Epidermal melanocyte (primary cell): ENCODE measurements around the gene ZNF280A.

Source experiments
- DNase-seq: peaks from one replicate; pipeline ENCODE4 v3.0.0; 2011; ENCODE audit warnings: low spot score; ENCODE audit not compliant: insufficient read length

ZNF280A gene, protein sequence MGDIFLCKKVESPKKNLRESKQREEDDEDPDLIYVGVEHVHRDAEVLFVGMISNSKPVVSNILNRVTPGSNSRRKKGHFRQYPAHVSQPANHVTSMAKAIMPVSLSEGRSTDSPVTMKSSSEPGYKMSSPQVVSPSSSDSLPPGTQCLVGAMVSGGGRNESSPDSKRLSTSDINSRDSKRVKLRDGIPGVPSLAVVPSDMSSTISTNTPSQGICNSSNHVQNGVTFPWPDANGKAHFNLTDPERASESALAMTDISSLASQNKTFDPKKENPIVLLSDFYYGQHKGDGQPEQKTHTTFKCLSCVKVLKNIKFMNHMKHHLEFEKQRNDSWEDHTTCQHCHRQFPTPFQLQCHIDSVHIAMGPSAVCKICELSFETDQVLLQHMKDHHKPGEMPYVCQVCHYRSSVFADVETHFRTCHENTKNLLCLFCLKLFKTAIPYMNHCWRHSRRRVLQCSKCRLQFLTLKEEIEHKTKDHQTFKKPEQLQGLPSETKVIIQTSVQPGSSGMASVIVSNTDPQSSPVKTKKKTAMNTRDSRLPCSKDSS

DNA sequence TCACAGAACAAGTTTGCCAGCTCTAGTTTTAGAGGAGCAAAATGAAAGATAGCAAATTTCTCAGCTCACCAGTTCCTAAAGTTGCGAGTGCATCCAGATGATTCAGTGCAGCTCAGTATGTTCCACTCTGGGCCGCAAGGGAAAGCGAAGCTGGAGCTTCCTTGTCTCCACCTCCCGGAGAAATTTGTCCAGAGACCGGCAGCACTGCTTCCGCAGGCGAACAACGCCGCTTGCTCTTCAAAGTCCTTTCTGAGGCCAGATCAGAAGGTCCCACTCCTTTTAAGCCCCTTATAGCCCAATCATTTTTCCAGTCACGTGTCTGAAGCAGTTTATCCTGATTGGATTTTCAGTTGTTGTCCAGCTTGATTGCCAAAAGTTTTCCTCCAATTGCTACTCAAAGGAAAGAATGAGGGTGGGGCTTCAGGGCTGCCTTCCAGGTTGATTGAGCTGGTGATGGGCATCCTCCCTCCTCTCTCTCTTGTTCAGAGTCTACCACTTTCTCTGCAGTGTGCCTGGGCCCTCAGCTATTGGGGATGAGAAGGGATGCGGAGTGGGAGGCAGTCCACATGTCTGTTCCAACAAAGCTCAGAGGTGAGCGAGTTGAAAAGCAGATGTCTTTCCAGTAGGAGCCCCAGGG is at the start of gene ZNF280A:
Gene ZNF280A (minus strand): TSS at position 251 of the 637 bp plus-strand sequence. CDS start 4,640 bp downstream, outside the sequence.
- no peak for DNase-seq

DNA sequence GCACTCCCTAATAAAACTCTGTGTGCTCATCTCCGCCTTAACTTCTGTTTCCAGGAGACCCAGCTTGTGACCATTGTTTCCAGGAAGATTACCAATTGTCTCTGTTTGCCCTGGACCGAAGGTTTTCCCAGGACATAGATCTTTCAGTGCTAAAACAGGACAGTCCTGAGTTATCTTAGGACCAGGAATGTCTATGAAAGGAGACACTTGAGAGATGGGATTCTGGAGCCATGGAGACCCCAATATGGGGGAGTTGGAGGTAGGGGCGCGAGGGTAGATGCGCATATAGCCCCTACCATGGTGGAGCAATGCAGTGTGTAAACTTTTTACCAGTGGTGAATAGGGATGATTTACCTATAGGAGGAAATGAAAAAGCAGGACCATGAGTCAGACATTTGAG is 49.1 kb upstream of the ZNF280A start:
- DNase-seq: no peak

DNA sequence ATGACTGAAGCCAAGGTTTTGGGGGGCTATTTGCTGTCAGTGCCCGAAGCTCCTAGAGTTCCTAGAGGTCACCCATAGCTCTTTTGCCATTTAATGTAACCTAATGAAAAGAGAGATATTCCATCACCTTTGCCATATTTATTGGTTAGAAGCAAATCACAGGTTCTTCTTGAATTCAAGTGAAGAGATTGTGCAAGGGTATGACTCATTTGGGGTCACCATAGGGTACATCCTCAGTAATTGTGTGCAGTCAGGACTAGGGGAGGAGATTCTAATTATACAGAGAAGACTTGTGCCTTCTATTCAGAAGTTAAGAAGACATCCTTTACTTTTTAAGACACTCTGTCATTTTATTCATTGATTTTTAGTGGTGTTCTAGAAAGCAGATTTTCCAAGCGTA is 45.9 kb upstream of the ZNF280A start:
- DNase-seq: no peak

DNA sequence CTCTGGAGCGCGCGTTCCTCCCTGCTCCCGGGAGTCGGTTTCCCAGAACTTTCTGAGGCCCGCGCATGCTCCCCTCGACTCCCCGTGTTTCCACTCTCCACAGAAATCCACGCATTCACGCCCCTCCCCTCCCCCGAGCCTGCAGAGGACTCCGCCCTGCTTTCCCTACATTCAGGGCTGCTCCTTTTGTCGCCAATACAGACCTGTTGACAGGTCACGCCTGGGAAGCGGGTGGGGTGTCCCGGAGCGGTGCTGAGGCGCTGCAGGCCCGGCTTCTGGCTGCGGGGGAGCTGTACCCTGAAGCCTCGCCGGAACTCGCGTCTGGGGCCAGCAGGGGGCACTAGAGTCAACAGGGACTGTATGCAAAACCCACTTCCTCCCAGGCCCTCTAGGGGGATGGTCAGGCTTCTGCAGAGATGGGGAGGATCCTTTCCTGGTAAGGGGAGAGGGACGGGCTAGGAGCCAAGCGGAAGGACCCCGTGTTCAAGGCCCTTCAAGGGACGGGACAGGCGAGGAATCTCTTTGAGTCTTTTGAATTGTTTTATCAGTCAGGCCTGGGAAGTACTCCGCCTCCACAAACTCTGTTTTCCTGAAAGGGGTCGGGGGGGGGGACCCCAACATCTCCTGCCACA is 39.0 kb upstream of the ZNF280A start, which contains the start of gene PRAME:
Gene PRAME (minus strand): TSS at position 294 of the 632 bp plus-strand sequence. CDS start 2,433 bp downstream, outside the sequence.
- no peak for DNase-seq

DNA sequence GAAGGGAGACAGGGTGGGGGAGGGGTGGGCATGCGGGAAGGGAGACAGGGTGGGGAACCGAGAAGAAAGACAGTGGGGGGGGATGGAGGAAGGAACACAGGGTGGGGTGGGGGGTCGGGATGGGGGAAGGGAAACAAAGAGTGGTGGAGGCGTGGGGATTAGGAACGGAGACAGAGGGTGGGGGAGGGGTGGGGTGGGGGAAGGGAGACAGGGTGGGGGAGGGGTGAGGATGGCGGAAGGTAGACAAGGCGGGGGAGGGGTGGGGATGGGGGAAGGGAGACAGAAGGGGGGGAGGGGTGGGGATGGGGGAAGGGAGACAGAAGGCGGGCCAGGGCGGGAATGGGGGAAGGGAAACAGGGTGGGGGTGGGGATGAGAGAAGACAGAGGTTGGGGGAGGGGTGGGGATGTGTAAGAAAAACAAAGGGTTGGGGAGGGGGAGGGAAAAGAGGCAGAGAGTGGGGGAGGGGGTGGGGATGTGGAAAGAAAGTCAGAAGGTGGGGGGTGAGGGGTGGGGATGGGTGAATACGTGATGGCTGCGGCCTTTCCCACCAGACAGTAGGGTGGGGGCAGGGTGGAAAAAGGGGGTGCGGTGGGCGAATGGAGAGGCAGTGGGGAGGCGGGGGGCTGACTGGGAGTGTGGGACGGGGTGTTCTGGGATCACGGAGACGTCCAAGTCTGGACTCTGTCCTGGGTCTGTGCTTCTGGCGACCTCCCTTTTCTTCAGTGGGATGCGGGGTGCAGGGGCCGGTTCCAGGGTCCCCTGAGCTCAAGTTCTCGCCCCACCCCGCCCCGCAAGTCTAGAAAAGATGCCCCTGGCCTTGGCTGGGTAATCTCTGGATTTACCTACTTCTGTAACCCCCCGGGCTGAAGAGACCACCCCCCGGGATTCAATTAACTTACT is 38.3 kb upstream of the ZNF280A start:
- no peak for DNase-seq

DNA sequence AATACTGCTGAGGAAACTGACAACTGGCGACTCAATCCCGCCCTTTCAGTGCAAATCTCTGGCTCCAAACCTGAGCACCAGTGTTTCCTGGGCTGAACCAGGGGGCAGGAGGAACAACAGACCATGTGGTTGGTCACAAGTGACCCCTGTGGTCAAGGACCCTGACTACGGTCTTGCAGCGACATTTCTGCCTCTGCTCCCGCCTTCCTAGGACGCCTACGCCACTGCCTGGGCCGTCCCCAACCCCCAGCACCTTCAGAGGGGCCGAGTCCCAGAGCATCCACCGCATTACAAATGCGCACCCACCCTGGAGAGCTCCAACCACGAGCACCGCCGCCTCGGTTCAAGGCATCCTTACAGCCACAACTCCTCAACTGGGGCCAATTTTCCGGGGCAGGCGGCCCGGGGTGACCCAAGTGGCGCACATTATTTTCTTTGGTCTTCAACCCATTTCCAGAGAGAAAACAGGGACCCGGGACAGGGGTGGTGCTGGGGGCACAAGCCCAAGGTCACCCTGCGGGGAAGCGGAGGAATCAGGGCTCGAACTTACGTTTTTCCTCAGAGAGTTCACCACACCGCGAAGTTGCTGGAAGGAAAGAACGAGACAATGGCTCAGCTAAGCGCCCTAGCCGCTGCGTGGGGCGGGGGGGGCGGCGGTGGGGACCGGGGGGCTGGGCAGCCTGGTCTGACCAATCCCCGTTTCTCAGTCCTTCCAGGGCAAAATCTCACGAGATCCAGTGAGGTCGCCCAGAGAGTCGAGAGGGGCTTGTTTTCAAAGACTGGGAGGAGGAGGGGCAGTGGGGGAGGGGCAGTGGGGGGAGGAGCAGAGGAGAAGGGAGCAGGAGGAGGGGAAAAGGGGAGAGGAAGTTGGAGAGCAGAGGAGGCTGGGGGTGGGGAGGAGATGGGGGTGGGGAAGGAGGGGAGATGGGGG is 37.2 kb upstream of the ZNF280A start:
- DNase-seq: no peak

DNA sequence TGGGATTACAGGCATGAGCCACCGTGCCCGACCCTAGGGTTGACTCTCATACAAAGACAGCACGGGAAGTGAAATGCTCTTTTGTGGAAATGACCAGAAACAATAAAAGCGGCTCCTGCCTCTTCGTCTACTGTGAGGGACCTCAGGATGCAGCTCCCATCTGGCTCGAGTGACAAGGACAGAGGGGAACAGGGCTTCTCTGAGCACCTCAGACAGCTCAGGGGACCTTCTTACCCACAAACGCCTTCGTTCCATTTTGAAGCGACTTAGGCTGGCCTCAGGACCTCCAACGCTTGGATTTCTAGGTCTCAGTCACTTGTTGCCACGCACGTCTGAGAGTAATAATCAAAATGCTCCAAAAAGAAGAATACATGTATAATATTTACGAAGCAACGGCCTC is 36.5 kb upstream of the ZNF280A start:
- DNase-seq: no peak

DNA sequence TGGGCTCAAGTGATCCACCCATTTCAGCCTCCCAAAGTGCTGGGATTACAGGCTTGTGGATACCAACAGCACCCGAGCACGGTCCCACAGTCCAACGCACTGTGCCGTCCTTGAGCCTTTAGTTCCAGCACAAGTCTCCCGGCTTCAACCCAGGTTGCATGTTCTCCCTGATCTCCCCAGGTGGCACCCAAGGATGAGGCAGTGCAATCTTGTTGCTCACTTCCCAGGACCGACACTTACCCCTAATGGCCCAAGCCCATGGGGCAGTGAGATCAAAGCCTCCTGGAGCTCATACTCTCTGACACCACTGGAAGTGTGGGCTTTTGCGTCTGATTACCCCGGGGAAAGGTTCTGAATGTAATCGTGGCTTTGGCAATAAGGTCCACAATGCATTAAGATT is 35.5 kb upstream of the ZNF280A start:
- DNase-seq: no peak

DNA sequence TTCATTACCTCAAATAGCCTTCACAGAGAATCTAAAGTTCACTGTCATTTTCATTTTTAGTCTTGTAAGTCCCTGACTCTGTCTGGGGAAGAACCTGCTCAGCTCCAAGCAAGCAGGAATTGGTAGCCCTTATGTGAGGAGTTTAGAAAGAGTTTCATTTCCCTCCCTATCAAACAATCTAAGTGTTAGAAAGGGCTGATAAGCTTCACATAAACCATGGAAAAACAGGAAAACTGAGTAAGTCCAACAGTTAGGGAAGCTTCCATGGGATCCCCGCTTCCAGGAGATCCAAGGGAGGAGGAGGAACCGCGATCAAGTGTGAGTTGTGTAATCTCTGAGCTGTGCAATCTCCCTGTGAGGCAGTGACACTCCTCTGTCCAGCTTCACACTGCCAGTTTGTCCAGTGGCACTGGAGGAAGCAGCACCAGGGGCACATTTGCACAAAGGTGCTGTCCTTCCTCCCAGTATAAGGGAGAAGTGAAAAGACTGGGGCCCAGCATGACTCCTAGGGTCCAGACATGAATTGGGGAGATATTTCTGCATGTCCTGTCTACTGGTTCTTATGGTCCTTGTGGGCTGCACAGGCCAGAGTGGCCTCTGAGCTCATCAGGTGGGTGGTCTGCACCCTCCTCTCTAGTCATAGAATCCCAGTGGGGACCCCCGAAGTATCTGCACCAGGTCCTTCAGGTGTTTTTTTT is 34.7 kb upstream of the ZNF280A start:
- no peak for DNase-seq

DNA sequence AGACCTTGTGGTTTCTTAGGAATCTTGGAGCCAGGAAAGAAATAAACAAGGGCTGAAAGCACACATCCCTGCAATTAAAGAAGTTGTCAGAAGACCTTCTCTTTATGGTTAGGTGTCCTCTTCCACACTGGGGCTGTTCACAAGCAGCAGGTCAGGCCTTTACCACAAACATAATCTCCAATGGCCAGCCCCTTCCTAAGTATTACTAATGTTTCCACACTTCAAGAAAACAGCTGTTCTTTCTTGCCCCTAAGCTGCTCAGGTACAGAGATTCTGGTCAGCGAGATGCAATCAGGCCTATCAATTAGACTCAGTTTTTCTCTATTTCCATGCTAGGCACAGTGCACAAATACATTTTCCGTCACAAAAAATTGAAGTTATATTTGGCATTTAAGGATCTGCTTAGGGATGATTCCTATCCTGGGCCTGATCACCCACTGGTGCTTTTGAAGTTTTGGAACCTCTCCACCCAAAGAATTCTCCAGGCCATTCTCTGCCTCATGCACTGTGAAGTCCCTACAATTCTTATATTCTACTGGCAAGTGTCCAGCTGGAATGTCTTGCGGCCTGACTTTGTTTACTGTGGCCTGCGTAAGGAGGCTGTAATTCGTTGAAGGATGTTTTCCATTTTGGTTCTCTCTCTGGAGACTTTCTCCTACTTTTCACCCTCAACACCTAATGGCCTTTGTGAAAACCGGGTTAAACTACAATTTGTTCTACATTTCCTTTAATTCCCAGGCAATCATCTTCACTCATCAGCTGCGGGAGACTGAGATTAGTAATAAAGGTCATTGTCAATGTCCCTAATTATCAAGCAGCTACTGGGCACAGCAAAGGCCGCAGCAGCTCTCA is 33.9 kb upstream of the ZNF280A start:
- no peak for DNase-seq

DNA sequence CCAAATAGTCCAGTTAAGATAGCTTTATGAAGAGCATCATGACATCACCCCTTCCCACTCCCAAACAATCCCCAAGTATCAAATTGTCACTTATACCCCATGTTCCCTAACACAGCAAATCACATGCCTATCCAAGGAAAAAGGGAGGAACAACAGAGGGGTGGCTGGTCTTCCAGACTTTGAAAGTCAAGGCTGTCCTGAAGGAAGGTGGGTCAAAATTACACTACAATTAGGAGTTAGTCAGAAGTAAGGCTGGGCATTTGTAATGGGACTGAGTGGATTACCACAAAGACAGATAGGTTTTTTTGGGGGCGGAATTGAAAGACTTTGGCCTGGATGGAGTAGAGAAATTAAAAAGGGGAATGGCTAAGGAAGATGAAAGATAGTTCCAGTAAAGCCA is 33.1 kb upstream of the ZNF280A start:
- DNase-seq: no peak

DNA sequence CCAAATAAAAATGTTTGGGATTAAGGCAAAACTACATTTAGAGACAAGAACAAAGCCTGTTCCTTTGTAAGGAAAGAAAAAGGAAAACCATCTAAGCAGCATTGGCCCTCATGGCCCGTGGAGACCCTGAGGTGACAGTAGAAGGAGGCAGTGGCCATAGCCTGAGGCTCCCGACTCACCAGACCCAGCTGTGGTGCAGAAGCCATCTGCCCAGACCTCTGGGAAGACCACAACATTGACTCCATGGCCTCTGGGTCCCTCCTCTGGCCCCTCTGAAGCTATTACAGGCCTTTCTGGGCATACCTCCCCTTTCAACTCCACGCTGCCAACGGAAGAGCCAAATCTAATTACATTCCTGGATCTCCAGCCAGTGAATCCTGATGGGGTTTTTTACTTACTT is 32.6 kb upstream of the ZNF280A start:
- DNase-seq: no peak

DNA sequence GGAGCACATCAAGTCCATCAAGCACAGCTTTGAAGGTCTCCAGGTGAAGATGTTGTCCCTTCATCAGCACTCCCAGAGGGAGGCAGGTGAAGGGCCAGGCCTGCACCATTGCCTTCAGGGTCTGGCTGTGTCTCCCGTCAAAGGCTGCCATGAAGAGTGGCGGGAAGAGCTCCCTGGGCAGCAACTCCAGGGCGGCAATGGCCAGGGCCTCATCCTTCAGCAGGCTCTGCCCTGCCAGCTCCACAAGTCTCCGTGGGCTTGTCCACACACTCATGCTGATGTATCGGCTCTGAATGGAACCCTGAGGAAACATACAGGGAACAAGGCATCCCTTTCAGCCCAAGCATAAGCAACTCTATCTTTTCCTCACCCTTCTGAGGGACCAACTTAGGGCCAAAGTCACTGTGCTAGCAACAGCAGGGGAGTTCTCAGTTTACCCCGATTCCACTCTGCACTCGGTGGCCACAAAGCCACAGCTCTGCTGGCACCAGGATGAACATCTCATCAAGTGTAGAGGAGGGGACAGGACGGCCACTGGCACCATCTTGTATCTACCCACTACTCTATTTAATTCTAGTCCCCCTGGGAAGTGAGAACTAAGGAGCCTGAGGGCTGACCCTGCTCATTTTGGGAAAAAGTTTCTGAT is 30.8 kb upstream of the ZNF280A start:
- no peak for DNase-seq

DNA sequence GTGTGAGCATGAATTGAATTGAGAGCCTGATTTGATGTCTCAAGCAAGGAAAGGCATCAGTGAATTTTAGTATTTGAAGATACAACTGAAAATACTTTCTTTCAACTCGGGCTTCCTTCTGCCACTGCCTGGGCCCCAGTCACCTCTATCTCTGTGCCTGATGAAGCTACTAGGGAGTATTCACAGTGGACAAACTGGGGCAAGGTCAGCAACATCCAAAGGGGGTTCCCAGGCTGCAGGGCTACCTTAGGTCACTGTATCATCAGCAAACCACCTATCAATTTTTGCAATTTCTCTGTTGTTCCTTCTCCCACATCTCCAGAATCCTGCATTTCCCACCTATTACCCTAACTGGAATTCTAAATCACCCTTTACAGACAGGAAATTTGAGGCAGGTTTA is 28.8 kb upstream of the ZNF280A start:
- DNase-seq: no peak

DNA sequence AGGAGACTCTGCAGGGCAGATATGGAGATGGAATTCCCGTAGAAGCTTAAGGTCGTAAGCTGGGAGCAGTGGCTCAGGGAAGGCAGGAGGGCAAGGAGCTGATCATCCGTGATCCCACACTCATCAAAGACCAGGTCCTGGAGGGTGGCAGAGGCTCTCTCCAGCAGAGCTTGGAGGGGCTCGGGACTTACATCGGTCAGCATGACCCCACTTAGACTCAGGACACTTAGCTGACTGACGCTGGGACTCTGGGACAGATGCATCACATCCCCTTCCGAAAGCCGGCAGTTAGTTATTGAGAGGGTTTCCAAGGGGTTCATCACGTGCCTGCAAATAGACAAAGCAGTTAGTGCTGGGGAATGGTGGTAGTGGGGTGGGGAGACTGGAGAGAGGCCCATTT is 28.2 kb upstream of the ZNF280A start:
- no peak for DNase-seq

DNA sequence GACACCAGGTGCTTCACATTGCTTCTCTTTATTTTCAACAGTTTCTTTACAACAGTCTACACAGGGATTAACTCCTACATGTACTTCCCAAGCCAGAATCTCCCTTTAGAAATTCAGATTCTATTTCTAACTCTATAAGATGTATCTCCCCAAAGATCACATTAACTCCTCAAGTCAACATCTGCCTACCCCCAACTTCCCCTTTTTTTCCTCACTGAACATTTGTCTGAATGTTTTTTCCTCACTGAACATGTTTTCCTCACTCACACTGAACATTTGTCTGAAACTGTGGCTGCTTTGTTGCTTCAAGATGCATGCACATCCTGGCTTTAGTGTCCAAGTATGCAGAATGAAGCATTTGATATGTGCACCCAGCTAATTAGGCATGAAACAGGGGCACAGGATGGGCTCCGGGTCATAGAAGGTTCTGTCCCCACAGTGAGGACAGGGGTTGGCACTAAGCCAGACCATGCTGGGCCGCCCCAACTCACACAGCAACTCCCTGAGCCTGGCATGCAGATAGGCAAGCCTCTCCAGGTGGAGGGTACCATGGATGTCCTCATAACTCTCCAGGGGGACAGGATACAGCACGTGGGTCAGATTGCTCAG is 27.7 kb upstream of the ZNF280A start:
- no peak for DNase-seq

DNA sequence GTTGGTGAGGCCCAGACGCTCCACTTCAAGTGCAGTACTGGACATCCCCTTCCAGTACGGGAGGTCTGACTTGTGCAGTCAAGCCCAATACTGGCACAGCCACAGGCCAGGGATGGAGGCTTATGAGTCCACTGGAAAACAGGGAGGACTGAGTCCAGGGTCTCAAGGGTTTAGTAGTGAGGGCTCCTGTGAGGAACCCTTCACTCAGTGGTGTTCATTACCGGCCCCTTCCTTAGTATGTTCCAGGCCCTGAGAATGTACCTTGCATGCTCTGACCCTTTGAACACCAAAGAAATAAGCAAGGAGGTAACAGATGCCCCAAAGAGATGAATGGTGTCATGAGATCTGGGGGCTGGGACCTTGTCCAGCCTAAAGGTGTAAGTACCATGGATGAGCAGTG is 27.2 kb upstream of the ZNF280A start:
- DNase-seq: no peak

DNA sequence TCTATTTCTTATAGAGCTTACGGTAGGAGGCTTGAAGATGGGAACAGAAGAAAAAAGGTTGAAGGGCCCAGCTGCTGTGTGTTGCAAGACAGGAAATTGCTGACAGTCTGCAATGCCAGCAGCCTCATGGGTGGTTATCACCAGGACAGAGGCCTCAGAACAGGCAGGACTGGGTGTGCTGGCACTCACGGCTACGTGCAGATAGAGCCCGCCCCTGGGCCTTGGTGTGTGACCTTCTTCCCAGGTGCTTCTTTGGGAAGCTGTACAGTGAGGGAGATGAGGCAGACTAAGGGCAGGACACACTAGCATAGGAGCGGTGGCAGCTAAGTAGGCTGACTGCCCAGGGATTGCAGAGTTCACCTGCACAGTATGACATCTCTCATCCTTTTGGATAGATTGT is 26.4 kb upstream of the ZNF280A start:
- DNase-seq: no peak
